ENCODE data around the gene UBE2Q1. TPM values are rescaled to one million over a fixed set of nuclear protein-coding genes. Genes with fewer than 3 reads are reported as not detected.

UBE2Q1 gene
- total and polyA plus RNA-seq, 2 of the 8 experiments (the other 6 are each of a cell fraction or from before 2014, with no cell fraction given), result 13.2 to 95.8 TPM

DNA sequence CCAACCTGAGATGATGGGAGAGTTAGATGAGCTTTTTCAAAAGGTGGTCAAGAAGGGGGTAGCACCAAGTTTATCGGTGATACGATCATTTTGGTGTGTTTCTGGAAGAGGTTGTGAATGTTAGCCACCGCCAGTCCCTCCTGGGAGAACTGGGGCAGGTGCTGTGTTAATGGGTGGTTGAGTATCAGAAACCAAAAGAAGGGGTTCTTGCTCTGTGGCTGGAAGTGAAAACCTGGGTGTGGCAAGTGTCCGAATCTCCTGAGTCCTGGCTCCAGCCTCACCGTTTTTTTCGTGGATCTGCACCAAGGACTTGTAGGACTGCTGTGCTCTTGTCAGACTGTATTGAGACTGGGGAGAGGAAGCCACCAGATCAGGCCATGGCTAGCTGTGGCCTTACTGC is 7.8 kb downstream of the UBE2Q1 start:
- DNase-seq (ENCODE audit: low read depth in 1 of 2, low spot score in 2 of 2), result no peak
- H4K5ac ChIP-seq (ENCODE audit: insufficient read length, low read depth, low read length), result no peak overlapping the region
- no peaks in the 10 kb centered on the region for H3K4me1 ChIP-seq (replicated peaks in 1 of 4; ENCODE audit: control insufficient read depth in 3 of 4, insufficient read depth in 4 of 4, low read length in 3 of 4)
- no peak overlapping the region for H3K4ac ChIP-seq (replicated peaks; ENCODE audit: insufficient read length, low read depth, low read length)
- H3K14ac ChIP-seq (ENCODE audit: insufficient read length), result no peak overlapping the region
- H4K8ac ChIP-seq (ENCODE audit: extremely low read depth, insufficient read depth, low read length), result no peak overlapping the region
- H3K4me2 ChIP-seq (ENCODE audit: insufficient read depth in 1 of 2, low read depth in 2 of 2, low read length in 2 of 2), result no peak overlapping the region
- H2BK12ac ChIP-seq (ENCODE audit: low read depth, low read length), result no peak overlapping the region
- no peak overlapping the region for H3K9ac ChIP-seq (replicated peaks in 1 of 4; ENCODE audit: extremely low read depth in 1 of 4, low read depth in 3 of 4, low read length in 3 of 4)
- H3K79me1 ChIP-seq (ENCODE audit: low read depth, low read length), result no peaks in the 10 kb centered on the region; the same call in 1 of the 2 replicates
- H2BK20ac ChIP-seq (ENCODE audit: low read length), result no peak overlapping the region
- H3K23ac ChIP-seq (ENCODE audit: insufficient read length), result no peak overlapping the region
- ChIA-PET CTCF (ENCODE audit: partially characterized antibody) (interaction anchor here (0.6 to 2.2 kb wide), 4 partner anchors 15 to 79 kb away, joined by 3 to 9 read pairs (median 3); no protein-coding TSS in a partner anchor), POLR2A (ENCODE audit: partially characterized antibody) (interaction anchor here (0.7 kb wide), 1 partner anchor 224 kb away, joined by 4 read pairs; no protein-coding TSS in a partner anchor)
- no peak overlapping the region for H2AK5ac ChIP-seq (ENCODE audit: low read depth, low read length)
- peaks cover 0 to 6% of the 10 kb centered on the region in 2 experiments; a peak in 1 of 4 replicates for H3K79me2 ChIP-seq (ENCODE audit: control insufficient read depth in 1 of 2, insufficient read depth in 2 of 2, low read length in 2 of 2)
- no peaks in the 10 kb centered on the region for H3K9me3 ChIP-seq (ENCODE audit: insufficient read depth in 2 of 2, low read depth in 1 of 2, low read length in 1 of 2)
- no peak overlapping the region for H3K27ac ChIP-seq (ENCODE audit: low read depth, low read length)
- no peak overlapping the region for H2BK15ac ChIP-seq (ENCODE audit: low read length)
- no peak overlapping the region for H3K4me3 ChIP-seq (ENCODE audit: extremely low read depth in 1 of 4, insufficient read depth in 2 of 4, low read depth in 3 of 4, low read length in 4 of 4)
- no peak overlapping the region for H2AFZ ChIP-seq (ENCODE audit: low read length)
- H3K18ac ChIP-seq (ENCODE audit: extremely low read depth, low read length), result no peak overlapping the region
- H2BK120ac ChIP-seq (replicated peaks; ENCODE audit: low read depth, low read length), result no peak overlapping the region
- H4K20me1 ChIP-seq (replicated peaks in 1 of 2; ENCODE audit: control insufficient read depth in 1 of 2, insufficient read depth in 2 of 2, low read length in 2 of 2), result peaks cover 2 to 14% of the 10 kb centered on the region in 2 experiments
- no peaks in the 10 kb centered on the region for H3K23me2 ChIP-seq (ENCODE audit: low read depth, low read length)
- H2BK5ac ChIP-seq (ENCODE audit: low read depth, low read length), result no peak overlapping the region
- WGBS, 2 experiments (ENCODE audit: extremely low coverage in 1 of 2, insufficient coverage in 1 of 2, insufficient read length in 1 of 2, insufficient replicate concordance in 2 of 2, low coverage in 1 of 2, low lambda C conversion rate in 2 of 2, missing lambda C conversion rate in 1 of 2), result 81% methylated on average over 6 of the region's 6 CpGs; no CpG with 5 or more reads in 1 of the 2 experiments
- no peak overlapping the region for H3K56ac ChIP-seq (replicated peaks; ENCODE audit: insufficient read length, low read depth, low read length)
- peaks cover 34 to 70% (median 57%) of the 10 kb centered on the region in 4 experiments for H3K36me3 ChIP-seq (ENCODE audit: control insufficient read depth in 2 of 4, insufficient read depth in 4 of 4, low read length in 3 of 4)
- H3K27me3 ChIP-seq (replicated peaks in 1 of 4; ENCODE audit: control insufficient read depth in 3 of 4, extremely low read depth in 1 of 4, insufficient read depth in 3 of 4, low read length in 3 of 4), result no peaks in the 10 kb centered on the region
- H4K91ac ChIP-seq (replicated peaks; ENCODE audit: insufficient read length, low read length), result no peak overlapping the region
- no peak for FAIRE-seq
- no peak for TF ChIP-seq CHD1 (IDR thresholded peaks at IDR 0.05; ENCODE audit: low read depth, low read length)
- no peak for TF ChIP-seq NRF1 (IDR thresholded peaks at IDR 0.05; ENCODE audit: low read depth, low read length)

Data from H1 (cell line).